Keratinocyte (primary cell): Measurements from ENCODE around the gene HS3ST1.

Experiments used
- EZH2 ChIP-seq: IDR thresholded peaks from one replicate; pipeline ENCODE4 v1.6.1; 2012; ENCODE audit warnings: inconsistent platforms, mild to moderate bottlenecking, low read length, moderate library complexity
- TF ChIP-seq, protein P1 (sequence below), 3 experiments: IDR thresholded peaks in 1 of 3; conservative IDR thresholded peaks in 1 of 3; optimal IDR thresholded peaks in 1 of 3; 2 replicates in 2 of 3; 3 replicates in 1 of 3; pipeline versions ENCODE3 to v1.5.1; 2011; ENCODE audit warnings: low read length in 3 of 3, mild to moderate bottlenecking in 3 of 3, moderate library complexity in 2 of 3, control low read depth in 1 of 3, inconsistent platforms in 1 of 3; ENCODE audit not compliant: insufficient read depth in 2 of 3; ENCODE audit errors: extremely low read depth in 1 of 3

DNA sequence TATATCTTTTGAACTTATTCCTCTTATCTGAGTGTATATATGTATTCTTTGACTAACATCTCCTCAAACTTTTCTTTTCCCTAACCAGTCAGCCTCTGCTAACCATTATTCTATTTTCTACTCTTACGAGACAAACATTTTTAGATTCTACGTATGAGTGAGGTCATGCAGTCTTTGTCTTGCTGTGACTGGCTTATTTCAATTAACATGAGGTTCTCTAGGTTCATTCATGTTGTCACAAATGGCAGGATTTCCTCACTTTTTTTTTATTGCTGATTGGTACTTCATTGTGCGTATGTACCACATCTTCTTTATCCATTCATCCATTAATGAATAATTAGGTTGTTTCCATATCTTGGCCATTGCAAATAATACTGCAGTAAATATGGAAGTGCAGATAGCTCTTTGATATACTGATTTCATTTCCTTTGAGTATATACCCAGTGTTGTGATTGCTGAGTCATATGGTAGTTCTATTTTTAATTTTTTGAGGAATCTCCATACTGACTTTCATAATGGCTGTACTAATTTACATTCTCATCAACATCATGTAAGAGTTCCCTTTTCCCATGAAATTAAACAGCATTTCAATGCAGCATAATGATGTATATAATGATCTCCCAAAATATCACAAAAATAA, 80.1 kb downstream of the HS3ST1 start:
- TF ChIP-seq, protein P1, sequence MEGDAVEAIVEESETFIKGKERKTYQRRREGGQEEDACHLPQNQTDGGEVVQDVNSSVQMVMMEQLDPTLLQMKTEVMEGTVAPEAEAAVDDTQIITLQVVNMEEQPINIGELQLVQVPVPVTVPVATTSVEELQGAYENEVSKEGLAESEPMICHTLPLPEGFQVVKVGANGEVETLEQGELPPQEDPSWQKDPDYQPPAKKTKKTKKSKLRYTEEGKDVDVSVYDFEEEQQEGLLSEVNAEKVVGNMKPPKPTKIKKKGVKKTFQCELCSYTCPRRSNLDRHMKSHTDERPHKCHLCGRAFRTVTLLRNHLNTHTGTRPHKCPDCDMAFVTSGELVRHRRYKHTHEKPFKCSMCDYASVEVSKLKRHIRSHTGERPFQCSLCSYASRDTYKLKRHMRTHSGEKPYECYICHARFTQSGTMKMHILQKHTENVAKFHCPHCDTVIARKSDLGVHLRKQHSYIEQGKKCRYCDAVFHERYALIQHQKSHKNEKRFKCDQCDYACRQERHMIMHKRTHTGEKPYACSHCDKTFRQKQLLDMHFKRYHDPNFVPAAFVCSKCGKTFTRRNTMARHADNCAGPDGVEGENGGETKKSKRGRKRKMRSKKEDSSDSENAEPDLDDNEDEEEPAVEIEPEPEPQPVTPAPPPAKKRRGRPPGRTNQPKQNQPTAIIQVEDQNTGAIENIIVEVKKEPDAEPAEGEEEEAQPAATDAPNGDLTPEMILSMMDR (optimal IDR thresholded peaks at IDR 0.05 in 1 of 3, IDR thresholded peaks at IDR 0.05 in 1 of 3, conservative IDR thresholded peaks at IDR 0.05 in 1 of 3; ENCODE audit: extremely low read depth in 1 of 3, insufficient read depth in 2 of 3, low read length in 3 of 3), result no peak
- TF ChIP-seq EZH2, result no peak
